Measurements from ENCODE around the gene FIGNL2.

GRCh38 chr12:51883295-51883694, 34.8 kb upstream of the FIGNL2 start:
- TF ChIP-seq CTCF (optimal IDR thresholded peaks at IDR 0.05 in 1 of 3, IDR thresholded peaks at IDR 0.05 in 1 of 3, conservative IDR thresholded peaks at IDR 0.05 in 1 of 3; ENCODE audit: extremely low read depth in 1 of 3, insufficient read depth in 2 of 3, low read length in 3 of 3) (no peak), EZH2 (IDR thresholded peaks at IDR 0.05; ENCODE audit: low read length) (no peak)
